NCI-H524 treated with DMSO at 0.1 percent for 48 hours (cell line): ENCODE results near the gene GATA2.

ENCODE experiments used
- DNase-seq: peaks from one replicate; lab custom pipeline; 2025; lab: John Stamatoyannopoulos, UW

Gene GATA2

GRCh38 chr3:128502712-128503111 is 9.7 kb upstream of the GATA2 start:
- no peak for DNase-seq

- DNase-seq = no peak
Observed at GRCh38 chr3:128501431-128501830, 8.4 kb upstream of the GATA2 start.

GRCh38 chr3:128500556-128500955 is 7.6 kb upstream of the GATA2 start:
- DNase-seq = no peak

- no peak for DNase-seq
Observed at GRCh38 chr3:128499724-128500275, 6.8 kb upstream of the GATA2 start.

GRCh38 chr3:128498901-128499530 is 6.0 kb upstream of the GATA2 start:
- no peak for DNase-seq

- DNase-seq = no peak
Observed at GRCh38 chr3:128498127-128498626, 5.2 kb upstream of the GATA2 start.

GRCh38 chr3:128497305-128498126 is 4.5 kb upstream of the GATA2 start:
- DNase-seq = peak; percentile 56

- no peak for DNase-seq
Observed at GRCh38 chr3:128496602-128497304, 3.8 kb upstream of the GATA2 start.

GRCh38 chr3:128496019-128496601 is 3.1 kb upstream of the GATA2 start:
- no peak for DNase-seq

- no peak for DNase-seq
Observed at GRCh38 chr3:128495435-128495970, 2.5 kb upstream of the GATA2 start.

GRCh38 chr3:128494367-128494650 is 1.3 kb upstream of the GATA2 start:
- no peak for DNase-seq

GRCh38 chr3:128493570-128494366 is 767 bp upstream of the GATA2 start:
- DNase-seq = no peak

- no peak for DNase-seq
Observed at GRCh38 chr3:128491941-128492670, 895 bp downstream of the GATA2 start.

- no peak for DNase-seq
Observed at GRCh38 chr3:128491691-128491940, 1.4 kb downstream of the GATA2 start.

GRCh38 chr3:128490915-128491690 is 1.9 kb downstream of the GATA2 start:
- no peak for DNase-seq

- DNase-seq = no peak
Observed at GRCh38 chr3:128490650-128490914, 2.4 kb downstream of the GATA2 start.

- no peak for DNase-seq
Observed at GRCh38 chr3:128489927-128490649, 2.9 kb downstream of the GATA2 start.

GRCh38 chr3:128489674-128489926 is 3.4 kb downstream of the GATA2 start:
- DNase-seq = no peak

- DNase-seq = no peak
Observed at GRCh38 chr3:128488991-128489673, 3.9 kb downstream of the GATA2 start.
